DOHH2 (cell line): ENCODE measurements around the gene GPR89B.
"Not testable (repeated sequence)": the region's sequence is repeated elsewhere in the genome, so short reads cannot be mapped to it uniquely, and the experiment has no call there.

Experiments
- CTCF ChIP-seq: fragments of 200-600 bp; sonication (generic); IDR thresholded peaks from one replicate; pipeline ENCODE4 v1.5.1; 2014; ENCODE audit warnings: antibody characterized with exemption, mild to moderate bottlenecking, low read depth, low read length; ENCODE audit not compliant: poor library complexity, severe bottlenecking
- EZH2phosphoT487 ChIP-seq: fragments of 200-600 bp; sonication (generic); IDR thresholded peaks from 2 replicates; pipeline ENCODE4 v1.6.1; 2017; ENCODE audit warnings: borderline replicate concordance, mild to moderate bottlenecking, antibody characterized with exemption, low read length, moderate library complexity, mixed read lengths

GRCh38 chr1:147927689-147928088, 531 bp upstream of the GPR89B start:
- not testable (repeated sequence) for TF ChIP-seq CTCF, EZH2phosphoT487
